ENCODE measurements around the gene VWA8.

DNA sequence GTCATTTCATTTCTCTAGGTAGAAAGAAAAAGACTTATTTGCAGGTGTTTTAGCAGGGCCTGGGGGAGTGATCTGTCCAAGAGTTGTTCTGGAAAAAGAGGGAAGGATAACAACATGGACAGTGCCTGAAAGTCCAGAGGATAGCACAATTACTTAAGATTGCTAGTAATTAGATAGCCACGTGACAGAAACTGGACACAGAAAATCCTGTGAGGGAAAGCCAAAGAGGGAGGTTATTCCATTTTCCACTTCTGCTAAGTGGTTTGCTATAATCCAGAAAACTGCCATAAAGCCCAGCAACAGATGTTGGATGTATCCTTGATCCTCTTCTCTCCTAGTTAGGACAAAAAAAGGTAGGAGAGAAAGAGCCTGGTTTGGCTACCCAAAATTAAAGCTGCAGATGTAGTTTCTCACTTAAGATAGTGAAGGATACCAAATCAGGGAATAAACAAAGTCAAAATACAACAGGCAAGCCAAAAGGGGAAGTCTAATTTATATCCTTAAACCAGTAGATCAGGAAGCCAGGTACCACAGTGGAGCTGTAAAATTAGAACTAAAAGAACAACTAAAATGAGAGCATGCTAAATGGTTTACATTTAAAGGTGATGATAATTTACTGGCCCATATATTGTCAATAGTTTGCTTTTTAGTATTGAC lies 140.2 kb downstream of the VWA8 start:
- TF ChIP-seq, protein P1, sequence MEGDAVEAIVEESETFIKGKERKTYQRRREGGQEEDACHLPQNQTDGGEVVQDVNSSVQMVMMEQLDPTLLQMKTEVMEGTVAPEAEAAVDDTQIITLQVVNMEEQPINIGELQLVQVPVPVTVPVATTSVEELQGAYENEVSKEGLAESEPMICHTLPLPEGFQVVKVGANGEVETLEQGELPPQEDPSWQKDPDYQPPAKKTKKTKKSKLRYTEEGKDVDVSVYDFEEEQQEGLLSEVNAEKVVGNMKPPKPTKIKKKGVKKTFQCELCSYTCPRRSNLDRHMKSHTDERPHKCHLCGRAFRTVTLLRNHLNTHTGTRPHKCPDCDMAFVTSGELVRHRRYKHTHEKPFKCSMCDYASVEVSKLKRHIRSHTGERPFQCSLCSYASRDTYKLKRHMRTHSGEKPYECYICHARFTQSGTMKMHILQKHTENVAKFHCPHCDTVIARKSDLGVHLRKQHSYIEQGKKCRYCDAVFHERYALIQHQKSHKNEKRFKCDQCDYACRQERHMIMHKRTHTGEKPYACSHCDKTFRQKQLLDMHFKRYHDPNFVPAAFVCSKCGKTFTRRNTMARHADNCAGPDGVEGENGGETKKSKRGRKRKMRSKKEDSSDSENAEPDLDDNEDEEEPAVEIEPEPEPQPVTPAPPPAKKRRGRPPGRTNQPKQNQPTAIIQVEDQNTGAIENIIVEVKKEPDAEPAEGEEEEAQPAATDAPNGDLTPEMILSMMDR (conservative IDR thresholded peaks at IDR 0.05; ENCODE audit: low read depth in 2 of 2) = no peak
- TF ChIP-seq ZNF114 (CRISPR knock-in tag; IDR thresholded peaks at IDR 0.05) = no peak
- TF ChIP-seq EZH2phosphoT487 (IDR thresholded peaks at IDR 0.05; ENCODE audit: unreplicated experiment) = no peak
- TF ChIP-seq JUNB (IDR thresholded peaks at IDR 0.05; ENCODE audit: unreplicated experiment) = no peak
- TF ChIP-seq, protein P2, sequence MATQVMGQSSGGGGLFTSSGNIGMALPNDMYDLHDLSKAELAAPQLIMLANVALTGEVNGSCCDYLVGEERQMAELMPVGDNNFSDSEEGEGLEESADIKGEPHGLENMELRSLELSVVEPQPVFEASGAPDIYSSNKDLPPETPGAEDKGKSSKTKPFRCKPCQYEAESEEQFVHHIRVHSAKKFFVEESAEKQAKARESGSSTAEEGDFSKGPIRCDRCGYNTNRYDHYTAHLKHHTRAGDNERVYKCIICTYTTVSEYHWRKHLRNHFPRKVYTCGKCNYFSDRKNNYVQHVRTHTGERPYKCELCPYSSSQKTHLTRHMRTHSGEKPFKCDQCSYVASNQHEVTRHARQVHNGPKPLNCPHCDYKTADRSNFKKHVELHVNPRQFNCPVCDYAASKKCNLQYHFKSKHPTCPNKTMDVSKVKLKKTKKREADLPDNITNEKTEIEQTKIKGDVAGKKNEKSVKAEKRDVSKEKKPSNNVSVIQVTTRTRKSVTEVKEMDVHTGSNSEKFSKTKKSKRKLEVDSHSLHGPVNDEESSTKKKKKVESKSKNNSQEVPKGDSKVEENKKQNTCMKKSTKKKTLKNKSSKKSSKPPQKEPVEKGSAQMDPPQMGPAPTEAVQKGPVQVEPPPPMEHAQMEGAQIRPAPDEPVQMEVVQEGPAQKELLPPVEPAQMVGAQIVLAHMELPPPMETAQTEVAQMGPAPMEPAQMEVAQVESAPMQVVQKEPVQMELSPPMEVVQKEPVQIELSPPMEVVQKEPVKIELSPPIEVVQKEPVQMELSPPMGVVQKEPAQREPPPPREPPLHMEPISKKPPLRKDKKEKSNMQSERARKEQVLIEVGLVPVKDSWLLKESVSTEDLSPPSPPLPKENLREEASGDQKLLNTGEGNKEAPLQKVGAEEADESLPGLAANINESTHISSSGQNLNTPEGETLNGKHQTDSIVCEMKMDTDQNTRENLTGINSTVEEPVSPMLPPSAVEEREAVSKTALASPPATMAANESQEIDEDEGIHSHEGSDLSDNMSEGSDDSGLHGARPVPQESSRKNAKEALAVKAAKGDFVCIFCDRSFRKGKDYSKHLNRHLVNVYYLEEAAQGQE (IDR thresholded peaks at IDR 0.05; ENCODE audit: unreplicated experiment) = no peak
- TF ChIP-seq EZH2 (IDR thresholded peaks at IDR 0.05; ENCODE audit: low read depth, unreplicated experiment) = no peak
- no peak for TF ChIP-seq POLR2AphosphoS5 (IDR thresholded peaks at IDR 0.05; ENCODE audit: low read depth)
- no peak for TF ChIP-seq CREB1 (CRISPR knock-in tag; IDR thresholded peaks at IDR 0.05; ENCODE audit: low read depth)

All from GM23338 (cell line).